ENCODE data around the gene NOCT.
A peak's percentile ranks its signal among the peaks of the same experiment; 100 is the strongest.
"Not testable (repeated sequence)": the region's sequence is repeated elsewhere in the genome, so short reads cannot be mapped to it uniquely, and the experiment has no call there.

NOCT gene

DNA sequence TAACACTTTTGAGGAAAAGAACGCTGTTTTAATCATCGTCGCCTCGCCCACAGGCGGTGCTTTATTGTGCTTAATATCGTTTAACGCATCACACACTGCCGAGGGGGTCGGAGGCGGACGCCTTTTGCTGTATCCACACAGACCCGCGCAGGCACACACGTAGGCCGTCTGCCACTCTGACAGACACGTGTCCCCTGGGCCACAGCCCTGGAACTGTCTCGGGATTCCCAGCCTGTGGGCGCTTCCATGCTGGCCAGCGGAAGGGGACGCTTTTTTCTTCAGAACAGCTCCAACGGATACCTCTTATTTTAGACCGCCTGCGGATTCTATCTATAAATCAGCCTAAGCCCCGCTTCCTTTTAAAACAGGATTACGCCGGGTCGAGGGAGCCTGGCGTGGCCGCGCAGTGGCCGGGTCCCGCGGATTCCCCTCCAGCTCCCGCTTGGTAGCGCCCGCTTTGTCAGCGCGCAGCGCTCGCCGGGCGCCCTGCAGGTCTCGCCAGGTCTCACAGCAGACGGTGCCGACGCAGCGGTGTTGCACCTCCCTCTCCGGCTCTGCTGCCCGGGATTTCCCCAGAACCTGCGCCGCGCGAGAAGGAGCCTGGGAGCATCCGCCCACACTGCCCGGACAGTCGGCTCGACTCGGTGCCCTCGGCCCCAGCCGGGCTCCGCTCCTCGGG, at the start of gene NOCT:
Gene NOCT, plus strand, starts transcription at position 513 of the 679 bp plus-strand sequence. CDS start 201 bp downstream, outside the sequence.
- peak; percentile 93 for DNase-seq (ENCODE audit: low spot score)

DNA sequence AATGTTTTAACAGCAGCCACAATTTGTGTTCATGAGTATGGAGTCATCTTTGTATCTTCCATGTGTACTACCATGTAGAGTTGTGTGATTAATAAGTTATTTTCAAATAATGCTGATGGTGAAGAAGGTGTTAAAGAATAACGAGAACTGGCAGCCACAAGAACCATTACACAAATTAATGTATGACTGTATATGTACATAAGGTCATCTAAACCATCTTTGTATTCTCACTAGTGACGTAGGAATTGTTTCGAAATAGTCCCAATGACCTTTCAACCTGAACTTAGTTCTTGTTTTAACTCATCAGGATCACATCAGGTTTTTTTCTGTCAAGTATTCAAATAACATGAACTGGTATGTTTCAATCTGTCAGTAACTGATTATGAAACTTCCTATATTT, 48.3 kb upstream of the NOCT start:
- no peak for DNase-seq (ENCODE audit: low spot score)

- peak; percentile 44 for DNase-seq (ENCODE audit: low spot score)
Observed at GRCh38 chr4:138972956-138973801, 42.4 kb upstream of the NOCT start.

DNA sequence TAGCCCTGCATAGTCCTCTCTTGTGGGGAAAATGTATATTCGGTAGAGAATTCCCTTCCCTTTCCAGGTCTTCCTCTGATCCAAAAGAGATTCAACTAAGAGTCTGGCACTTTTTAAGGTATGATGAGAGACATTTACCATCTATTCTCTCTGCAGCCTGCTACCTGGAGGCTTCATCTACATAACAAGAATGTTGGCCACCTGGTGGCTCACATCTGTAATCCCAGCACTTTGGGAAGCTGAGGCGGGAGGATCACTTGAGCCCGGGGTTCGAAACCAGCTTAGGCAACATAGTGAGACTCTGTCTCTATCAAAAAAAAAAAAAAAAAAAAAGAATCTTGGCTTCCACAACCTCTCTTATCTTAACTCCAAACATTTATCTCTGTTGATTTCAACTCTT, 40.4 kb upstream of the NOCT start:
- DNase-seq (ENCODE audit: low spot score) = no peak

- no peak for DNase-seq (ENCODE audit: low spot score)
Observed at GRCh38 chr4:138976526-138976925, 39.1 kb upstream of the NOCT start.

- no peak for DNase-seq (ENCODE audit: low spot score)
Observed at GRCh38 chr4:138977524-138977923, 38.1 kb upstream of the NOCT start.

GRCh38 chr4:138978028-138978585, 37.5 kb upstream of the NOCT start:
- DNase-seq (ENCODE audit: low spot score) = no peak

DNA sequence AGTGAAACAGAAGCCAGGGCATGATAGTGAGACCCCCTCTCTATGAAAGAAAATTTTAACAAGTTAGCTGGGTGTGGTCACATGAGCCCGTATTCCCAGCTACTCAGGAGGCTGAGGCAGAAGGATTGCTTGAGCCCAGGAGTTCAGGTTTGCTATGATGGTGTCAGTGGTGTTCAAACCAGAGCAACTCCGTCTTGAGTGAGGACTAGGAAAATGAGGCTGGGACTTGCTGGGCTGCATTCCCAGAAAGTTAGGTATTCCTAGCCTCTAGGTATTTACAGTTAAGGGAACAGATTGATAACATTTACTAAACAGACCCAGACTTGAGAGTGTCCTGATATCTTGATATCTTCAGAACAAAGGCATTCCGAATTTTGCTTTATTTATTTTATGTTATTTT, 37.0 kb upstream of the NOCT start:
- no peak for DNase-seq (ENCODE audit: low spot score)

GRCh38 chr4:138979742-138980141, 35.8 kb upstream of the NOCT start:
- no peak for DNase-seq (ENCODE audit: low spot score)

DNA sequence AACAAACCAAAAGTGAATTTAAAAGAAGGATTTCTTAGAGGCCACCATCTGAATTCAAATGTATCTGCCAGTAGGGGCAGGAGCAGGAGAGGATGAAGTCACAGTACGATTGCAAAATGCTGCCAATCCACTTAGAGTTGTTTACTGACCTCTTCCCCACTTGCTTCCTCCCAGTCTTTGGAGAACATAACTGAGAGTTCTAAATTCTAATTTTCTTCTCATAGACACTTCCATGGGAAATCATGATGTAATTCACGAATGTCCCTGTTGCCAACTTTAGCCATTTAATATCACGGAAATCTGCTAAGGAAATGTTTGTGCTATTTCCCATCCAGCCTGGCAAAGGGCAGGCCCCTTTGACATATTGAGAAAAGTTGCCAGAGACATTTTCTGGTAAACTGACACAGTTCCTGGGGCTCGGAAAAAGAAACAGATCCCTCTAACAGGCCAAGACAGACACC, 33.6 kb upstream of the NOCT start:
- no peak for DNase-seq (ENCODE audit: low spot score)

GRCh38 chr4:138982754-138983153, 32.8 kb upstream of the NOCT start:
- DNase-seq (ENCODE audit: low spot score) = no peak

DNA sequence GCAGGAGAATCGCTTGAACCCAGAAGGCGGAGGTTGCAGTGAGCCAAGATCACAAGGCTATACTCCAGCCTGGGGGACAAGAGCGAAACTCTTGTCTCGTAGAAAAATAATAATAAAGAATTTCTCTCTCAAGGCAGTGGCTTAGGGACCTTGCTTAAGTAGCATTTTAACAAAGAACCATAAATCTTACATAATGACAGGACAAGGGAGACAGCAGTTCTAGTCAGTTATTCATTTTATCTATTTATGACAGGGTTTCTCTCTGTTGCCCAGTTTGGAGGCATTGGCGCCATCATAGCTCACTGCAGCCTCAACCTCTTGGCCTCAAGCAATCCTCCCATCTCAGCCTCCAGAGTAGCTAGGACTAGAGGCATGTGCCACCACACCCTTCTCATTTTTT, 31.9 kb upstream of the NOCT start:
- no peak for DNase-seq (ENCODE audit: low spot score)

- DNase-seq (ENCODE audit: low spot score) = no peak
Observed at GRCh38 chr4:138984647-138985046, 30.9 kb upstream of the NOCT start.

GRCh38 chr4:138992676-138993075, 22.9 kb upstream of the NOCT start:
- DNase-seq (ENCODE audit: low spot score) = no peak

DNA sequence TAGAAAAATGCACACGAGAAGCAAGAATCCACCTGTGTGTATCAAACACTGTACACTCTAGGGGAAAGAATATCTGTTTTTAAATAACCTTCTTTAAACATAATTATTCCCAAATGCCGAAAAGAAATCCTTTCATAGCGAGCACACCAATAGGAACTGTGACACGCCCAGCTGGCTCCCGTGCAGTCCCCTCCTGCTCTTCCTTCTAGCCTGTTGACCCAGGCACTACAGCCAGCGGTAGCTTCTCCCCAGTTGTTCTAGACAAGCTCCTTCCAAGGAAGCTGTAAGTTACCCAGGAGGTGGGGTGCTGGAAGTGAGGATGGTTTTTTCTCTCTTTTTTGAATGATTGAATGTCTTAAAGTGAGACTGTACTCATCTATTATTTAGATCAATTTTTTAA, 19.5 kb upstream of the NOCT start:
- DNase-seq (ENCODE audit: low spot score) = no peak

GRCh38 chr4:138999666-139000065, 15.9 kb upstream of the NOCT start:
- DNase-seq (ENCODE audit: low spot score) = no peak

GRCh38 chr4:139000134-139000533, 15.4 kb upstream of the NOCT start:
- DNase-seq (ENCODE audit: low spot score) = not testable (repeated sequence)

DNA sequence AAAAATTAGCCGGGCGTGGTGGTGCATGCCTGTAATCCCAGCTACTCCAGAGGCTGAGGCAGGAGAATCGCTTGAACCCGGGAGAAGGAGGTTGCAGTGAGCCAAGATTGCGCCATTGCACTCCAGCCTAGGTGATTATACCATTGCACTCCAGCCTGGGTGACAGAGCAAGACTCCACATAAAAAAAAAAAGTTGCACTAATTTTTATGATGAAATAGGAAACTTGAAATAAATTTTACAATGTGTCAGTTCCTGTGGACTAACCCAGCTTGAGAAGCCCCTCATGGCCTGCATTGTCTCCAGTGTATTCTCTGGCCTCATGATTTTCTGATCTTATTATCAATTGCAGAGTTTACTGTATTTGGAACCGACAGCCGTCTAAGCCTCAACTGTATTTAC, 14.2 kb upstream of the NOCT start:
- DNase-seq (ENCODE audit: low spot score) = not testable (repeated sequence)

GRCh38 chr4:139003668-139004067, 11.9 kb upstream of the NOCT start:
- not testable (repeated sequence) for DNase-seq (ENCODE audit: low spot score)

DNA sequence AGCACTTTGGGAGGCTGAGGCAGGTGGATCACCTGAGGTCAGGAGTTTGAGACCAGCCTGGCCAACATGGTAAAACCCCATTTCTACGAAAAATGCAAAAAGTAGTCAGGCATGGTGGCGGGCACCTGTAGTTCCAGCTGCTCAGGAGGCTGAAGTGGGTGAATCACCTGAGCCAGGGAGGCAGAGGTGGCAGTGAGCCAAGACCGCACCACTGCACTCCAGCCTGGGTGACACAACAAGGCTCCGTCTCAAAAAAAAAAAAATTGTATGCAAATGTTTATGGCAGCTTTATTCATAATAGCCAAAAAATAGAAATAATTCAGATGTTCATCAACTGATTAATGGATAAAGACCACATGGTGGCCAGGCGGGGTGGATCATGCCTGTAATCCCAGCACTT, 9.8 kb upstream of the NOCT start:
- no peak for DNase-seq (ENCODE audit: low spot score)

DNA sequence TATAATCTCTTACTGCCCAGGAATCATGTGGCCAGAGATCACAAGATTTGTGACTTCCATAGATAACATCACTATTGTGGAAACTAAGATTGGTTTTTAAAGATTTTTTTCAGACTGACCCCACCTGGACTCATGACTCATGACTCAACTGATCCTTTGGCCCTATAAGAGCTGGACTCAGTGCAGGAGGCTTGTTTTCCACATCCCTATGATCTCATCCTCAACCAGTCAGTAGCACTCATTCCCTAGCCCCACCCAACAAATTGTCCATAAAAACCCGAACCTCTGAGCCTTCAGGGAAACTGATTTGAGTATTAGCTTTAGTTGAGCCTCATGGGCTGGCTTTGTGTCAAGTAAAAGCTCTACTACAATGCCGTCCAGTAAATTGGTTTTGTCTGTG, 7.9 kb upstream of the NOCT start:
- no peak for DNase-seq (ENCODE audit: low spot score)

DNA sequence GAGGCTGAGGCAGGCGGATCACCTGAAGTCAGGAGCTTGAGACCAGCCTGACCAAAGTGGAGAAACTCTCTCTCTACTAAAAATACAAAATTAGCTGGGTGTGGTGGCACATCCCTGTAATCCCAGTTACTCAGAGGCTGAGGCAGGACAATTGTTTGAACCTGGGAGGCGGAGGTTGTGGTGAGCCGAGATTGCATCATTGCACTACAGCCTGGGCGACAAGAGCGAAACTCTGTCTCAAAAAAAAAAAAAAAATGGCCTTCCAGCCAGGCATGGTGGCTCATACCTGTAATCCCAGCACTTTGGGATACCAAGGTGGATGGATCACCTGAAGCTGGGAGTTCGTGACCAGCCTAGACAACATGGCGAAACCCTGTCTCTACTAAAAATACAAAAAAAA, 7.3 kb upstream of the NOCT start:
- not testable (repeated sequence) for DNase-seq (ENCODE audit: low spot score)

GRCh38 chr4:139009702-139010101, 5.9 kb upstream of the NOCT start:
- DNase-seq (ENCODE audit: low spot score) = no peak

Data from ecto neural progenitor cell (in vitro differentiated cells).